Right hindlimb (tissue), 1 donor: ENCODE results near the gene SH3PXD2B.
"Not testable (repeated sequence)": the region's sequence is repeated elsewhere in the genome, so short reads cannot be mapped to it uniquely, and the experiment has no call there.

Source experiments
- DNase-seq: peaks from one replicate; pipeline ENCODE4 v3.0.0-alpha.2; 2018

The SH3PXD2B gene

GRCh38 chr5:172362755-172363154, 91.6 kb downstream of the SH3PXD2B start:
- DNase-seq: no peak

GRCh38 chr5:172361566-172362238, 92.6 kb downstream of the SH3PXD2B start:
- no peak for DNase-seq

DNA sequence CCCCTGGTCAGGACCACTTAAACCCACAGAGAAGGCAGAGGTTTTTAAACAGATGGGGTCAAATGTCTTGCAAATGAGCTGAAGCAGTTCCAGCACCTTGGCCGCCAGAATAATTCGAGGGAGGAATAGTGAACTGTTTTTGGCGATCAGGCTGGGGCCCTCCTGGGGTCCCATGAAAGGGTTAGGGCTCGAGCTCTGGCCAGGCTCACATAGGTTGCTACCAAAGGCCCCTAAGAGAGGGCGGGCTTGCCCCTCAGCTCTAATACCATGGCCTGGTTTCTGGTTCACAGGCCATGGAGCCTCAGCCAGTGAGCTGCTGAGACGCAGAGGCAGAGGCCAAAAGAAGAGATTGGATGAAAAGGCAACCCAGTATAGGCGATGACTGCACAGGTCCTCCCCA, 96.0 kb downstream of the SH3PXD2B start:
- no peak for DNase-seq

- DNase-seq: no peak
These were observed 97.8 kb downstream of the SH3PXD2B start for GRCh38 chr5:172356527-172356926.

GRCh38 chr5:172356047-172356446, 98.3 kb downstream of the SH3PXD2B start:
- DNase-seq: no peak

DNA sequence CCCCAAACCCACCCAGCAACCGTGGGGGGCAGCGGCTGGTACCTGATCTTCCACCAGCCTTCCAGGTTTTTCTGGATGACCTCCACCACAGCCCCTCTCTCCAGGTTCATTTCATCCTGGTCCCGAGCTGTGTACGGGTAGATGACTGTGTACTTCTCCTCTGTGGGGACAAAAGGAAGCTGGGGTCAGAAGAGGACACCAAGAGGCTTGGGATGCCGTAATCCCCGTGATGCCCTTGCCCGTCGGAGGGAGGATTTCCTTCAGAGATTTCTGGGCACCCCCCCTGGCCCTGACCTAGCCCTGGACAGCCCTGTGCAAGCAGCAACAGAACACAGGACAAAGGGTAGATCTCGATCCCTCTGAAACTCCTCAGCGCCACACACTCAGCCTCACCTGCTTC, 100.5 kb downstream of the SH3PXD2B start:
- DNase-seq: no peak

DNA sequence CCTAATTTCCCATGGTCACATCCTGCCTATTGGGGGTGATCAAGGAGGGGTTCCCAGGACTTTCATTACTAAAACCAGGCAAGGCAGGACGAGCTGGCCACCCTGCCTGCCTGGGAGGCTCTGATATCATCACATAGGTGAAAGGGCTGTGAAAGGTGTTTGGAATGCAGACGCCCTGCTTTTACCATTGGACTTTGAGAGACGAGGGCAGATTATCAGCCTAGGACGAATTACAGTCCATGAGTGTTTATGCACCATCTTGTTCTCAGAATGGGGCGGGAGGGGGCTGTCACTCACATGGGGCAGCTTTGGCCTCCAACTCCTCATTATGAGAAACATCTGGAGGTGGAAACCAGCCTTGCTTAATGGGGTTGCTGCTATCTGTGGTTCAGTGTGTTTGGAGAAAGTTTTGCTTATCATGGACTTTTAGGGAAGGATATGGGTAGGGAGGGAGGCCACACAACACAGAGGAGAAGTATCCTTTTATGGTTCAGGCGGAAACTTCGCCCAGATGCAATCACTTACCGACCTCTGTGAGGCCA, 101.0 kb downstream of the SH3PXD2B start:
- no peak for DNase-seq

DNA sequence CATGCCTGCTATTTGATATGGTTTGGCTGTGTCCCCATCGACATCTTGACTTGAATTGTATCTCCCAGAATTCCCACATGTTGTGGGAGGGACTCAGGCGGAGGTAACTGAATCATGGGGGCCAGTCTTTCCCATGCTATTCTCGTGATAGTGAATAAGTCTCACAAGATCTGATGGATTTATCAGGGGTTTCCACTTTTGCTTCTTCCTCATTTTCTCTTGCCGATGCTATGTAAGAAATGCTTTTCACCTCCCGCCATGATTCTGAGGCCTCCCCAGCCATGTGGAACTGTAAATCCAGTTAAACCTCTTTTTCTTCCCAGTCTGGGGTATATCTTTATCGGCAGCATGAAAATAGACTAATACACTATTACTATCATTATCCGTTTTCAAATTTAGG, 101.8 kb downstream of the SH3PXD2B start:
- not testable (repeated sequence) for DNase-seq

GRCh38 chr5:172351240-172351778, 103.0 kb downstream of the SH3PXD2B start:
- DNase-seq: no peak

- DNase-seq: no peak
These were observed 103.8 kb downstream of the SH3PXD2B start for GRCh38 chr5:172350212-172351181.

- not testable (repeated sequence) for DNase-seq
These were observed 105.6 kb downstream of the SH3PXD2B start for GRCh38 chr5:172348733-172349132.

- DNase-seq: no peak
These were observed 106.2 kb downstream of the SH3PXD2B start for GRCh38 chr5:172348084-172348483.

DNA sequence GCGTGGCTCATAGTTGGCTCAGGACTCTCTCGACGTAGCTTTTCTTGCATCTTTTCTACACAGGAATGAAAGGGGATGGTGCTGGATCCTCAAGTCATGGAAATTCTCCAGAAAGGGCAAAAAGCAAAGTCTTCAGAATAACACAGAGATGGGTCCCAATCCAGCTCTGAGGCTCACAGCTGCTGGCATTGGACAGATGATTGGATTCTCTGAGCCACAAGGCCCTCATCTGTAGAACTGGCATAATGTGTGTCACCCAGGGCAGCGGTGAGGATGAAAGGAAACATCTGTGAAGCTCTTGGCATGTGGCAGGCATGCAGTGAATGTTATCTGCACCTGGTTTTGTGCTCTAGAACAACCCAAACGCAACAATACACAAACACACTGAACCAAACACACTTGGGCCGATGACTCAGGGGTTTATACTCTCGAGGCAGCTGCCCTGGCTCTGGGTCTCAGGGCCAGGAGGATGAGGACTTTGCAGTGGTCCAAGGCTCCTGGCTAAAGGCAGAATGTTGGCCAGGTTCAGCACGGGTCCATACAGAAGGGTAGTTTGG, 106.8 kb downstream of the SH3PXD2B start:
- DNase-seq: no peak

DNA sequence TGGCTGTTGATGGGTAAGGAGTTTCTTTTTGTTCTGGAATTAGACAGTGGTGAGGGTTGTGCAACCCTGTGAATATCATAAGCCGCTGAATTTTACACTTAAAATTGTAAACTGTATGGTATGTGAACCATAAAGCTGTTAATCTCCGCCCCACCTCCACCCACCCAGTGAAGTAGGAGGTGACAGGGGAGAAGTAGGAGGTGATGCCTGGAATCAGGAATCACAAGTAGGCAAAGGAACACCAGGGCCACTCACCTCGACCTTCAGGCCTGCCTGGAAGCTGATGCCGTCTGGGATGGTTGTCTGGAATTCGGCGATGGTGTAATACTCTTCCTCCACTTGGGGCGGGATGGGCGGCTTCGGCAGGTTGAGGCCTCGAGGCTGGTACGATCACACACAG, 108.4 kb downstream of the SH3PXD2B start:
- no peak for DNase-seq

DNA sequence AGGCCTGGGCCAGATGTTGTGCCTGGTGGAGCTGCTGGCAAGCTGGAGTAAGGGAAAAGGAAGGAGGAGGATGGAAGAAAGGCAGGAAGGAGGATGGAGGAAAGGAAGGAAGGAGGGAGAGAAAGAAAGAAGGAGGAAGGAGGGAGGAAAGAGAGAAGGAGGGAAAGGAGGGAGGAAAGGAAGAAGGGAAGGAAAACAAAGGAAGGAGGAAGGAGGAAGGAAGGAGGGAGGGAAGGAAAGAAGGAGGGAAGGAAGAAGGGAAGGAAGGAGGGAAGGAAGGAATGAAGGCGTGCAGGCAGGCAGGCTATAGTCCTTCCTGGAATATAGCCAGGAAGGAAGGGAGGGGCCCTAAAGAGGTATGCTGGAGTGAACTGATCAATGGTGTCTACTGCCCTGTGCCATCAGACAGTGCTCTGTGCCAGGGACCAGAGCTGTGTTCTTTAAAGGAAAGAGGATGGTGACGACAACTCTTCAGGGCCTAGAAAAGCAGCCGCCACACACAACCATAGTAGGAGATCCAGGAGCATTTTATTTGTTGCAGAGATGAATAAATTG, 109.4 kb downstream of the SH3PXD2B start:
- DNase-seq: no peak

DNA sequence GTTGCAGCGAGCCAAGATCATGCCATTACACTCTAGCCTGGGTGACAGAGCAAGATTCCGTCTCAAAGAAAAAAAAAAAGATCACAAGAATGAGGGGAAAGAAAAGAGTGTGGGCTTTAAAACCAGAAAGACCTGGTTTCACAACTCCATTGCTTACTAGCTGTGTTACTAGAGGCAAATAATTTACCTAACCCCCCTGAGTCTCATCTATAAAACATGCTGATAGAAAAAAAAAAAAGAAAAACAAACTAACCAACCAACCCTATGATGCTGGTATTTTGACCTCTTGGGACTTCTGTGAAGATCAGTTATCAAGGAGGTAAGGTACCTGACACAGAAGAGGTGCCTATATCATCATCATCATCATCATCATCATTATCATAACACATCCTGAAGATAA, 110.6 kb downstream of the SH3PXD2B start:
- DNase-seq: no peak

- DNase-seq: no peak
These were observed 111.4 kb downstream of the SH3PXD2B start for GRCh38 chr5:172342918-172343317.

DNA sequence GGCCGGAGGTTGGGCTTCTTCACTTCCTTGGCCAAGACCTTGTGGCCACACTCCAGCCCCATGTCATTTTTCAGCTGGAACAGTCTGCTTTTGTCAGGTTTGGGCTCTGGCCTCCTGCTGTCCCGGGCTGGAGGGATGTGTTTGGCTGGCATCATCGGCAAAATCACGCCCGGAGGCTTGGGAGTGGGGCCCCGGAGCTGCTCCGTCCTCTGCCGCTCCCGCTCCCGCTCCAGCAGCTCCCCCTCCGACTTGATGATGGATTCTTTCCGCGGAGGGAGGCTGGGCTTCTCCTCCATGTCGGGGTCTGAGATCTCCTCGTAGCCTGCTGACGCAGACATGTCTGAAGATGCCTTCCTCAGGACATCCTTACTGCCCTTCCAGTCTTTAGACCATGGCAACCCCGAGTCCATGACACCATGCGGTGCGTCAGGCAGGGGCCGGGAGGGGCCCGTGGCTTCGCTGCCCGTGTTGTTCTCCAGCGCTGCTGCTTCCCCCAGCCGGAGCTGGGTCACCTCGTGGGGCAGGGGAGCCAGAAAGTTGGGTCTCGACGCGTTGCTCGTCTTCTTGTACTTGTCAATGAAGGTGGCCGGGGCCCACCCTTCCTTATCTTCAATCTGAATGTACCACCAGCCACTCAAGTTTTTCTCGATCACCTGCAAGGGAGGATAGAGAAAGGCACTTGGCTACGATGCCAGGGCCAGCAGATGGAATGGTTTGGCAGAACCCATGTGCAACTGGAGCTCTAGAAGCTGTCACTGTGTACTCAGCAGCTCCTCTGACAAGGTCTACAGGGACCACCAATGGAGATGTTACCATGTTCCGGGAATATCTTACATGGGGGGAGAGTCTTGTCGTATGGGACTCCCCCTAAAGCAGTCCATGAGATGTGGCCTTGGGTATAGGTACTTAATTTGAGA, 114.8 kb downstream of the SH3PXD2B start:
- no peak for DNase-seq

DNA sequence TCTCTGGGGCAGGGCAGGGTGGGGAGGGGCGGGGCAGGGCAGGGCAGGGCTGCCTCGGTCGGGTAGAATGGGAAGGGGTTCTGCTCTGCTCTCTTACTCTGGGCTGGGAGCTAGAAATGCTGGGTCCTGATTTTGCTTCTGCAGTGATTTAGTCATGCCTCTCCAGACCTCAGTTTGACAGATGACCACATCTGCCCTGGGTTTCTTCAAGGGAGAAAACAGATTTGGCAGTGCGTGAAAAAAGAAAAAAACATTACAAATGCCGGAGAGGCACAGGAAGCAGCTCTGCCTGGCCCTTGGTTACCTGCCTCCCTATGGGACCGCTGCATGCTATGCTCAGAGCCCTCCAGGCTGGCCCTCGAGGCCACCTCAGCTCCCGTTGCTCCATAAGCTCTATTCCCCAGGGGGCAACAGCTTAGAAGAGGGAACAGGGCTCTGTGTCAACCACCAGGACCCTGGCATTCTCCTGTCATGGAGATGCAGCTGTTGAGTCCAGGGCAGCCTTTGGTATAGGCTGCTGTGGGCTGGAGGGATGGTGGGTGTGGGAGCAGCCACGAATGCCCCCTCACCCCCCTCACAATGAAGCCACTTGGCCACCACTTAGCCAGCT, 117.5 kb downstream of the SH3PXD2B start:
- DNase-seq: peak; percentile 45

GRCh38 chr5:172336264-172336663, 118.1 kb downstream of the SH3PXD2B start:
- no peak for DNase-seq

DNA sequence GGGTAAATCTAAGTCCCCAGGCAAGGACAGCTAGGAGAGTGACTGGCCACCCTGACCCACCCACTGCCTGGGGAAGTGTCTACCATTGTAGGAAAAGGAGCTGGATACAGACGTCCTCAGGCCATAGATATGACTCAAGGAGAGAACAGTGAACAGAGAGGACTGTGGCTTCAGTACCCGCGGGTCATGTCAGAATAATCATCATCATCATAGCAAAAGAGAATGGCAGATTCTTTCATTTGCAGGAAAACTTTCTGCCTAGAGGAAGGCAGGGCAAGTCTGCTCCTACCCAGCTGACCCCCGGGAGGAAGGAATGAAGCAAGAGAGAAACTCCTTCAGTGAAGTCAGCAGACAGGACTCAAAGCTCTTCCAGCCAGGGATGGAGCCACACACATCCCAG, 118.6 kb downstream of the SH3PXD2B start:
- DNase-seq: no peak
